Tibial nerve (tissue), 4 donors: ENCODE data around the gene MAPK8. TPM values are rescaled to one million over a fixed set of nuclear protein-coding genes. Genes with fewer than 3 reads are reported as not detected.
A peak's percentile ranks its signal among the peaks of the same experiment; 100 is the strongest.

ENCODE experiments used
- DNase-seq, 2 donors: peaks; one replicate each; pipeline ENCODE4 v3.0.0-alpha.2; 2019; ENCODE audit warnings: low spot score in 2 of 2
- H3K27ac ChIP-seq, 4 donors: fragments of 200-600 bp; sonication (generic) in 3 of 4; one replicate each; pipeline ENCODE4 v1.5.1; 2017 to 2019; ENCODE audit warnings: mild to moderate bottlenecking in 1 of 4
- H3K27me3 ChIP-seq, 2 donors: fragments of 200-600 bp; sonication (generic) in 1 of 2; one replicate each; pipeline versions ENCODE4 v1.5.1 to v1.6.0; 2017 to 2019
- H3K36me3 ChIP-seq, 3 donors: fragments of 200-600 bp; sonication (generic); one replicate each; pipeline ENCODE4 v1.5.1; 2018 to 2019
- H3K4me1 ChIP-seq, 4 donors: fragments of 200-600 bp; sonication (generic) in 3 of 4; one replicate each; pipeline ENCODE4 v1.5.1; 2017 to 2019
- H3K4me3 ChIP-seq, 4 donors: fragments of 200-600 bp; sonication (generic) in 3 of 4; one replicate each; pipeline ENCODE4 v1.5.1; 2017 to 2019; ENCODE audit warnings: mild to moderate bottlenecking in 1 of 4, moderate library complexity in 1 of 4
- H3K9me3 ChIP-seq, 4 donors: fragments of 200-600 bp; sonication (generic) in 3 of 4; one replicate each; pipeline ENCODE4 v1.5.1; 2017 to 2019
- EP300 ChIP-seq, 2 donors: sonication (generic); formaldehyde crosslinking; IDR thresholded peaks; one replicate each; pipeline ENCODE4 v1.6.1; 2017; ENCODE audit warnings: antibody characterized with exemption in 2 of 2, mild to moderate bottlenecking in 1 of 2
- POLR2A ChIP-seq, 2 donors: fragments of 450-650 bp; IDR thresholded peaks; one replicate each; pipeline ENCODE4 v1.6.1; 2017; ENCODE audit warnings: antibody characterized with exemption in 2 of 2, mild to moderate bottlenecking in 2 of 2, moderate library complexity in 2 of 2
- WGBS, 2 donors: methylation state at CpG; one replicate each; pipeline ENCODE4 v1.1.5; 2018; 5-methylcytosine and 5-hydroxymethylcytosine counted together
- total RNA-seq, 4 donors: library from RNA; depleted of rRNA; stranded (reverse); fragments of >200 nt; gene quantifications; one replicate each; pipeline ENCODE4 v1.1.0, GENCODE V29; 2016
- TF ChIP-seq, protein P1 (sequence below), 5 experiments: fragments of 200-600 bp in 3 of 5; fragments of 450-650 bp in 2 of 5; sonication (generic) in 3 of 5; IDR thresholded peaks; one replicate each; pipeline ENCODE4 v1.5.1; 2016 to 2019; ENCODE audit warnings: antibody characterized with exemption in 5 of 5, mild to moderate bottlenecking in 3 of 5, moderate library complexity in 2 of 5

Gene MAPK8
- total RNA-seq, 4 donors from 2014 or later, result 53.4 to 65.6 (median 62.2) TPM

- Histone ChIP-seq H3K27ac (no peak overlapping the region), H3K27me3 (no peaks in the 10 kb centered on the region), H3K4me1 (no peaks in the 10 kb centered on the region), H3K4me3 (no peak overlapping the region), H3K36me3 (peaks cover 0 to 12% (median 0%) of the 10 kb centered on the region in 3 donors), H3K9me3 (no peaks in the 10 kb centered on the region)
- TF ChIP-seq EP300 (IDR thresholded peaks at IDR 0.05) (no peak), POLR2A (IDR thresholded peaks at IDR 0.05) (no peak)
- TF ChIP-seq, protein P1, sequence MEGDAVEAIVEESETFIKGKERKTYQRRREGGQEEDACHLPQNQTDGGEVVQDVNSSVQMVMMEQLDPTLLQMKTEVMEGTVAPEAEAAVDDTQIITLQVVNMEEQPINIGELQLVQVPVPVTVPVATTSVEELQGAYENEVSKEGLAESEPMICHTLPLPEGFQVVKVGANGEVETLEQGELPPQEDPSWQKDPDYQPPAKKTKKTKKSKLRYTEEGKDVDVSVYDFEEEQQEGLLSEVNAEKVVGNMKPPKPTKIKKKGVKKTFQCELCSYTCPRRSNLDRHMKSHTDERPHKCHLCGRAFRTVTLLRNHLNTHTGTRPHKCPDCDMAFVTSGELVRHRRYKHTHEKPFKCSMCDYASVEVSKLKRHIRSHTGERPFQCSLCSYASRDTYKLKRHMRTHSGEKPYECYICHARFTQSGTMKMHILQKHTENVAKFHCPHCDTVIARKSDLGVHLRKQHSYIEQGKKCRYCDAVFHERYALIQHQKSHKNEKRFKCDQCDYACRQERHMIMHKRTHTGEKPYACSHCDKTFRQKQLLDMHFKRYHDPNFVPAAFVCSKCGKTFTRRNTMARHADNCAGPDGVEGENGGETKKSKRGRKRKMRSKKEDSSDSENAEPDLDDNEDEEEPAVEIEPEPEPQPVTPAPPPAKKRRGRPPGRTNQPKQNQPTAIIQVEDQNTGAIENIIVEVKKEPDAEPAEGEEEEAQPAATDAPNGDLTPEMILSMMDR (IDR thresholded peaks at IDR 0.05), result no peak
- DNase-seq, result no peak
- WGBS, 2 donors, result 90% methylated on average over 6 to 7 of the region's 11 CpGs
Measured at GRCh38 chr10:48455055-48455391, 148.5 kb downstream of the MAPK8 start.

GRCh38 chr10:48455392-48456151, 149.1 kb downstream of the MAPK8 start:
- Histone ChIP-seq H3K4me1 (no peaks in the 10 kb centered on the region), H3K27me3 (no peaks in the 10 kb centered on the region), H3K36me3 (peaks cover 0 to 6% (median 0%) of the 10 kb centered on the region in 3 donors), H3K9me3 (no peaks in the 10 kb centered on the region), H3K4me3 (no peak overlapping the region), H3K27ac (no peak overlapping the region)
- TF ChIP-seq, protein P1 (IDR thresholded peaks at IDR 0.05), result no peak
- WGBS, 2 donors, result 91 to 92% methylated on average over 11 to 13 of the region's 15 CpGs
- no peak for DNase-seq

DNA sequence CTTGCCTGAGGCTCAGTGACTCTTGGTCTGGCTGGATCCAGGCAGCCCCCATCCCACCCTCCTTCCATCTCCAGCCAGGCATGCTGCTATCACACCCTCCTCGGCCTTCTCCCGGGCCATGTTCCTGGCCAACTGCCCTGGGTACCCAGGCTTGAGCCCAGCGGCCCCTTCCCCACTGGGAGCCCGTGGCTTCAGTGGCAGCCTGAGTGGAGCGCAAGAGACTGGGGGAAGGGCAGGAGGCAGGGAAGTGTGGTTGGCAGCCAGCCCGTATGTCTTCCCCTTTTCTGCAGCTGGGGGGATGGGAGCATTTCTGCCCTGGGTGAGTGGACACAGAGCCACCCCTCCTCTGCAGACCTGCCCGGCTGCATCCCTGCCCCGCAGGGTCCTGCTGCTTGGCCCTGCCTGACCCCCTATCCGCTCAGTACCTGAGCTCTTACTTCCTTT, 149.9 kb downstream of the MAPK8 start:
- H3K4me3 ChIP-seq, result no peak overlapping the region
- DNase-seq, result peak in 1 of 2 donors; percentile 57
- no peak overlapping the region for H3K27ac ChIP-seq
- peak in 1 of 2 donors; percentile 23 for TF ChIP-seq EP300 (IDR thresholded peaks at IDR 0.05)
- TF ChIP-seq POLR2A (IDR thresholded peaks at IDR 0.05), result no peak
- H3K36me3 ChIP-seq, result no peaks in the 10 kb centered on the region
- no peaks in the 10 kb centered on the region for H3K27me3 ChIP-seq
- no peaks in the 10 kb centered on the region for H3K9me3 ChIP-seq
- 14 to 22% methylated on average over 5 to 9 of the region's 9 CpGs for WGBS, 2 donors
- no peaks in the 10 kb centered on the region for H3K4me1 ChIP-seq

- Histone ChIP-seq H3K36me3 (no peaks in the 10 kb centered on the region), H3K4me1 (no peaks in the 10 kb centered on the region), H3K27ac (no peak overlapping the region), H3K9me3 (no peaks in the 10 kb centered on the region), H3K27me3 (no peaks in the 10 kb centered on the region), H3K4me3 (no peak overlapping the region)
- TF ChIP-seq EP300 (IDR thresholded peaks at IDR 0.05) (no peak), POLR2A (IDR thresholded peaks at IDR 0.05) (no peak)
- TF ChIP-seq, protein P1 (IDR thresholded peaks at IDR 0.05), result no peak
- WGBS, 2 donors, result 62 to 70% methylated on average over 20 to 24 of the region's 24 CpGs
- DNase-seq, result no peak
Measured at GRCh38 chr10:48456808-48457761, 150.6 kb downstream of the MAPK8 start.

GRCh38 chr10:48457949-48458661, 151.6 kb downstream of the MAPK8 start:
- TF ChIP-seq, protein P1 (IDR thresholded peaks at IDR 0.05), result no peak
- TF ChIP-seq POLR2A (IDR thresholded peaks at IDR 0.05) (no peak), EP300 (IDR thresholded peaks at IDR 0.05) (no peak)
- Histone ChIP-seq H3K4me1 (no peaks in the 10 kb centered on the region), H3K36me3 (no peaks in the 10 kb centered on the region), H3K4me3 (no peak overlapping the region), H3K9me3 (no peaks in the 10 kb centered on the region), H3K27me3 (no peaks in the 10 kb centered on the region), H3K27ac (no peak overlapping the region)
- 50 to 64% methylated on average over 3 of the region's 5 CpGs for WGBS, 2 donors
- DNase-seq, result no peak
